DOHH2 (cell line): ENCODE data around the gene SPTAN1.

Experiments
- H3F3A ChIP-seq: fragments of 200-600 bp; sonication (generic), shearing (Covaris generic); 2 replicates; pipeline ENCODE4 v1.6.0; 2016; ENCODE audit warnings: antibody characterized with exemption, mild to moderate bottlenecking; ENCODE audit not compliant: control insufficient read depth, insufficient read depth
- H3K27ac ChIP-seq: fragments of 200-600 bp; sonication (generic); 2 replicates; pipeline ENCODE4 v1.5.1; 2014; ENCODE audit warnings: low read depth, mild to moderate bottlenecking, low read length, moderate library complexity
- H3K27me3 ChIP-seq: fragments of 200-600 bp; sonication (generic); 2 replicates; pipeline ENCODE4 v1.6.1; 2014; ENCODE audit warnings: mild to moderate bottlenecking, low read length, mixed read lengths; ENCODE audit not compliant: control insufficient read depth
- H3K36me3 ChIP-seq: fragments of 200-600 bp; sonication (generic); 2 replicates; pipeline ENCODE4 v1.6.1; 2014; ENCODE audit warnings: mild to moderate bottlenecking, low read length, moderate library complexity, mixed read lengths; ENCODE audit not compliant: control insufficient read depth
- H3K4me1 ChIP-seq: fragments of 200-600 bp; sonication (generic); 2 replicates; pipeline ENCODE4 v1.6.1; 2014; ENCODE audit warnings: mild to moderate bottlenecking, low read length, mixed read lengths; ENCODE audit not compliant: control insufficient read depth
- H3K4me2 ChIP-seq: fragments of 200-600 bp; sonication (generic); 2 replicates; pipeline ENCODE4 v1.6.0; 2014; ENCODE audit warnings: mild to moderate bottlenecking, low read length, moderate library complexity
- H3K4me3 ChIP-seq: fragments of 200-600 bp; sonication (generic); 2 replicates; pipeline ENCODE4 v1.5.1; 2014; ENCODE audit warnings: mild to moderate bottlenecking, low read length, mixed read lengths
- H3K79me2 ChIP-seq: fragments of 200-600 bp; sonication (generic); 2 replicates; pipeline ENCODE4 v1.6.1; 2014; ENCODE audit warnings: mild to moderate bottlenecking, low read length, mixed read lengths; ENCODE audit not compliant: control insufficient read depth
- H3K9me2 ChIP-seq: fragments of 200-600 bp; sonication (generic); replicated peaks from 2 replicates; pipeline ENCODE4 v1.6.1; 2014; ENCODE audit warnings: mild to moderate bottlenecking, low read length, mixed read lengths; ENCODE audit not compliant: control insufficient read depth
- H3K9me3 ChIP-seq: fragments of 200-600 bp; sonication (generic); 2 replicates; pipeline ENCODE4 v1.6.1; 2014; ENCODE audit warnings: antibody characterized with exemption, low read length, mixed read lengths; ENCODE audit not compliant: control insufficient read depth, insufficient read depth
- H4K20me1 ChIP-seq: fragments of 200-600 bp; sonication (generic); 2 replicates; pipeline ENCODE4 v1.6.0; 2014; ENCODE audit warnings: low read depth, mild to moderate bottlenecking, antibody characterized with exemption, low read length, moderate library complexity; ENCODE audit not compliant: control insufficient read depth, insufficient read depth
- EZH2phosphoT487 ChIP-seq: fragments of 200-600 bp; sonication (generic); IDR thresholded peaks from 2 replicates; pipeline ENCODE4 v1.6.1; 2017; ENCODE audit warnings: borderline replicate concordance, mild to moderate bottlenecking, antibody characterized with exemption, low read length, moderate library complexity, mixed read lengths
- TF ChIP-seq, protein P1 (sequence below): fragments of 200-600 bp; sonication (generic); IDR thresholded peaks from one replicate; pipeline ENCODE4 v1.5.1; 2014; ENCODE audit warnings: antibody characterized with exemption, mild to moderate bottlenecking, low read depth, low read length; ENCODE audit not compliant: poor library complexity, severe bottlenecking

Gene SPTAN1

DNA sequence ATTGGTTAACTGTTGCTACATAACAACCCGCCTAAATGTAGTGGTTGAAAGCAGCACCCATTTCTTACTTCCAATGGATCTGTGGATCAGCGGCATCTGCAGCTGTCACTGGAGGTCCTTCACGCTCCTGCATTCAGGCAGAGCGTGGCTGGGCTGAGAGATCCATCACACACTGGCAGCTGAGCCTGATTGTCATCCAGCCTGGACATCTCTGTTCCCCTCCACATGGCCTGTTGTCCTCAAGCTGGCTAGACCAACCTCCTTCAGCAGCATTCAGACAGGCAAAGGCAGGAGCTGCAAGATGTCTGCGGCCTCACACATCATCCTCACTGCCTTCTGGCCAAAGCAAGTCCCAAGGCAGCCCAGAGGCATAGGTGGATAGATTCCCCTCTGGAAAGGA lies 67.4 kb downstream of the SPTAN1 start:
- TF ChIP-seq EZH2phosphoT487 = no peak
- TF ChIP-seq, protein P1, sequence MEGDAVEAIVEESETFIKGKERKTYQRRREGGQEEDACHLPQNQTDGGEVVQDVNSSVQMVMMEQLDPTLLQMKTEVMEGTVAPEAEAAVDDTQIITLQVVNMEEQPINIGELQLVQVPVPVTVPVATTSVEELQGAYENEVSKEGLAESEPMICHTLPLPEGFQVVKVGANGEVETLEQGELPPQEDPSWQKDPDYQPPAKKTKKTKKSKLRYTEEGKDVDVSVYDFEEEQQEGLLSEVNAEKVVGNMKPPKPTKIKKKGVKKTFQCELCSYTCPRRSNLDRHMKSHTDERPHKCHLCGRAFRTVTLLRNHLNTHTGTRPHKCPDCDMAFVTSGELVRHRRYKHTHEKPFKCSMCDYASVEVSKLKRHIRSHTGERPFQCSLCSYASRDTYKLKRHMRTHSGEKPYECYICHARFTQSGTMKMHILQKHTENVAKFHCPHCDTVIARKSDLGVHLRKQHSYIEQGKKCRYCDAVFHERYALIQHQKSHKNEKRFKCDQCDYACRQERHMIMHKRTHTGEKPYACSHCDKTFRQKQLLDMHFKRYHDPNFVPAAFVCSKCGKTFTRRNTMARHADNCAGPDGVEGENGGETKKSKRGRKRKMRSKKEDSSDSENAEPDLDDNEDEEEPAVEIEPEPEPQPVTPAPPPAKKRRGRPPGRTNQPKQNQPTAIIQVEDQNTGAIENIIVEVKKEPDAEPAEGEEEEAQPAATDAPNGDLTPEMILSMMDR = no peak
- H3K27ac ChIP-seq = no peak overlapping the region
- H3F3A ChIP-seq = no peaks in the 10 kb centered on the region
- peaks cover 71% of the 10 kb centered on the region for H3K36me3 ChIP-seq
- H3K79me2 ChIP-seq = no peaks in the 10 kb centered on the region
- H3K4me1 ChIP-seq = no peaks in the 10 kb centered on the region
- H3K27me3 ChIP-seq = no peaks in the 10 kb centered on the region
- H3K9me3 ChIP-seq = no peaks in the 10 kb centered on the region
- no peak overlapping the region for H3K4me3 ChIP-seq
- no peaks in the 10 kb centered on the region for H3K9me2 ChIP-seq
- H4K20me1 ChIP-seq = no peaks in the 10 kb centered on the region
- no peak overlapping the region for H3K4me2 ChIP-seq

DNA sequence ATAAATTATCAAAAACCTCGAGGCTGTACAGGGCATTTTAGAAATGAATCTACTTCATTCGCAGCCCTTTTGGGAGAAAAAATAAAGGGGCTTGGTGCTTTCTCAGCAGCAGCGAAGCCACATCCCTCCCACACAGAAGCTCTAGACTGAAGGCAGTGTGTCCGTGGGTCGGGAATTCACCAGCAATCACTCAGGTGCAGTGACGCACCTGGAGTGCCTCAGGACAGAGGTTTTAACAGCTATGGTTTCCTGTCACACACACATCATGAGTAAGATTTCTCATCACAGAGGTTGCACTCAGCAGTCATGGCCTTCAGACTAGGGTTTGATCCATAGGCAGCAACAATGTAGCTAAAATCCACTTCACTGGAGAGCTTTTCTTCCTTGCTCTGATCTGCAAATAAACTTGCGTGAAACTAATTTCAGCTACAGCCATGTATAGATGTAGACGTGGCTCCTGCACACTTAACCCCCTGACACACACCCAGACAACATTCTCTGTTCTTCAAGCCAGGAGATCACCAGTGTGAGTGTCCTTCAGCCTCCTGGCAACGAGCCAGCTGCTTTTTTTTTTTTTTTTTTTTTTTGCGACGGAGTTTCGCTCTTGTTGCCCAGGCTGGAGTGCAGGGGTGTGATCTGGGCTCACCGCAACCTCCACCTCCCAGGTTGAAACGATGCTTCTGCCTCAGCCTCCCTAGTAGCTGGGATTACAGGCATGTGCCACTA lies 69.5 kb downstream of the SPTAN1 start:
- Histone ChIP-seq H3F3A (no peaks in the 10 kb centered on the region), H3K4me1 (no peaks in the 10 kb centered on the region), H4K20me1 (no peaks in the 10 kb centered on the region), H3K9me3 (no peaks in the 10 kb centered on the region), H3K4me3 (no peak overlapping the region), H3K27ac (no peak overlapping the region), H3K9me2 (no peaks in the 10 kb centered on the region), H3K79me2 (no peaks in the 10 kb centered on the region), H3K4me2 (no peak overlapping the region), H3K27me3 (no peaks in the 10 kb centered on the region), H3K36me3 (peaks cover 75% of the 10 kb centered on the region)
- TF ChIP-seq, protein P1 = no peak
- TF ChIP-seq EZH2phosphoT487 = no peak

DNA sequence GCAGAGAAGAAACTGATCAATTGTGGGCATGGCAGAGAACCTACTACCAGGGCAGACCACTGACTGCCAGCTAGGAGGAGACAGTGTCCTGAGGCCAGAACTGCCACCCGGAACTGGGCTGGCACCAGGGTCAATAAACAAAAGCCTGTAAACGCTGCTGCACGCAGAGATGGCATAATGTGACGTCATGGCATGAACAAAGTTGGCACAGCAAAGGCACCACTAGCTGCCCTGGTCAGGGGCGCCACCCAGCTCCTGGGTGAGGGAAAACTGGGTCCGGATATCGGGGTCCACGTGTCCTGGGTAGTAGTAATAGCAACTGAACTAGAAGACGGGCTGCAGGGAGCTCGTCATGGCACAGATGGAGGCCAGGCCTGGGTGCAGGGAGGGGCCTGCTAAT lies 72.2 kb downstream of the SPTAN1 start:
- no peaks in the 10 kb centered on the region for H3K4me1 ChIP-seq
- H3K36me3 ChIP-seq = peaks cover 80% of the 10 kb centered on the region

More for the DNA sequence above, 72.2 kb downstream of the SPTAN1 start:
- TF ChIP-seq EZH2phosphoT487 = no peak
- TF ChIP-seq, protein P1 = no peak
- H3K9me3 ChIP-seq = no peaks in the 10 kb centered on the region
- no peak overlapping the region for H3K4me2 ChIP-seq
- no peaks in the 10 kb centered on the region for H4K20me1 ChIP-seq
- H3K4me3 ChIP-seq = no peak overlapping the region
- H3K79me2 ChIP-seq = no peaks in the 10 kb centered on the region
- H3K27me3 ChIP-seq = no peaks in the 10 kb centered on the region
- H3F3A ChIP-seq = no peaks in the 10 kb centered on the region
- no peak overlapping the region for H3K27ac ChIP-seq
- no peaks in the 10 kb centered on the region for H3K9me2 ChIP-seq
